Fibroblast of pulmonary artery (primary cell): ENCODE data around the gene CEP104.
"Not testable (repeated sequence)": the region's sequence is repeated elsewhere in the genome, so short reads cannot be mapped to it uniquely, and the experiment has no call there.

Experiments
- DNase-seq: peaks from one replicate; pipeline ENCODE4 v3.0.0-alpha.2; 2010; ENCODE audit warnings: low read depth
- H3K4me3 ChIP-seq: replicated peaks from 2 replicates; pipeline ENCODE4 v1.5.1; 2011; ENCODE audit warnings: low read depth, mild to moderate bottlenecking, control low read depth, low read length, moderate library complexity
- TF ChIP-seq, protein P1 (sequence below): IDR thresholded peaks from 2 replicates; pipeline ENCODE4 v1.5.1; 2011; ENCODE audit warnings: mild to moderate bottlenecking, control low read depth, low read length, inconsistent platforms; ENCODE audit errors: missing control alignments

CEP104 gene

DNA sequence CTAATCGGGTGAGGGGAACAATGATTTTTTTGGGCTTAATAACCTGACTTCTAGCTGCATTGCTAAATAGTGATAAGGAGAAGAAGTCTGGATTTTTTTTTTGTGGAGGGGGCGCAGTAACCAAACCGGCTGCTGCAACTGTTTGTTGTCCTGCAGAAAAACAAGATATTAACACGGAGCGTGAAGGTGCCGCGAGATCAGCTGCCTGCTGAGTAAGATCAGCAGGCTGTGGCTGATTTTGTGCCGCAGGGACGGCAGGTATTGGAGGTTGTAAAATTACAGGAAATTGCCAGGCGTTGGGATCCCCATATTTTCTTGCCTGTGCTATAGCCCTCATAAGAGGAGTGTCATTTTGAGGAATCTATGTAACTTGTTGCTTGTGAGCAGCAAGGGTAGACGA is 52.0 kb downstream of the CEP104 start:
- no peak overlapping the region for H3K4me3 ChIP-seq
- no peak for DNase-seq

DNA sequence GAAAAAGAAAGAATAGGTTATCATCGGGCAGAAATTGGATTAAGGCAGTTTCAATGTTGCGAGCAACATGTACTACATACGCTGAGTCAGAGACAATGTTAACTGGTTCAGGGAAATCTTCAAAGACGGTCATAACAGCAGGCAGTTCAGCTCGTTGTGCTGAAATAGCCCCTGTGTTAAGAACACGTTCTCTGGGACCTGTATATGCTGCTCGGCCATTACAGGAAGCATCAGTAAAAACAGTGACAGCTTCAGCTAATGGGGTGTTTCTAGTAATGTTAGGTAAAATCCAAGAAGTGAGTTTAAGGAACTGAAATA is 52.4 kb downstream of the CEP104 start:
- H3K4me3 ChIP-seq: peak overlapping the region; percentile 6
- DNase-seq: peak; percentile 29

More for the DNA sequence above, 52.0 kb downstream of the CEP104 start:
- TF ChIP-seq, protein P1, sequence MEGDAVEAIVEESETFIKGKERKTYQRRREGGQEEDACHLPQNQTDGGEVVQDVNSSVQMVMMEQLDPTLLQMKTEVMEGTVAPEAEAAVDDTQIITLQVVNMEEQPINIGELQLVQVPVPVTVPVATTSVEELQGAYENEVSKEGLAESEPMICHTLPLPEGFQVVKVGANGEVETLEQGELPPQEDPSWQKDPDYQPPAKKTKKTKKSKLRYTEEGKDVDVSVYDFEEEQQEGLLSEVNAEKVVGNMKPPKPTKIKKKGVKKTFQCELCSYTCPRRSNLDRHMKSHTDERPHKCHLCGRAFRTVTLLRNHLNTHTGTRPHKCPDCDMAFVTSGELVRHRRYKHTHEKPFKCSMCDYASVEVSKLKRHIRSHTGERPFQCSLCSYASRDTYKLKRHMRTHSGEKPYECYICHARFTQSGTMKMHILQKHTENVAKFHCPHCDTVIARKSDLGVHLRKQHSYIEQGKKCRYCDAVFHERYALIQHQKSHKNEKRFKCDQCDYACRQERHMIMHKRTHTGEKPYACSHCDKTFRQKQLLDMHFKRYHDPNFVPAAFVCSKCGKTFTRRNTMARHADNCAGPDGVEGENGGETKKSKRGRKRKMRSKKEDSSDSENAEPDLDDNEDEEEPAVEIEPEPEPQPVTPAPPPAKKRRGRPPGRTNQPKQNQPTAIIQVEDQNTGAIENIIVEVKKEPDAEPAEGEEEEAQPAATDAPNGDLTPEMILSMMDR: no peak

DNA sequence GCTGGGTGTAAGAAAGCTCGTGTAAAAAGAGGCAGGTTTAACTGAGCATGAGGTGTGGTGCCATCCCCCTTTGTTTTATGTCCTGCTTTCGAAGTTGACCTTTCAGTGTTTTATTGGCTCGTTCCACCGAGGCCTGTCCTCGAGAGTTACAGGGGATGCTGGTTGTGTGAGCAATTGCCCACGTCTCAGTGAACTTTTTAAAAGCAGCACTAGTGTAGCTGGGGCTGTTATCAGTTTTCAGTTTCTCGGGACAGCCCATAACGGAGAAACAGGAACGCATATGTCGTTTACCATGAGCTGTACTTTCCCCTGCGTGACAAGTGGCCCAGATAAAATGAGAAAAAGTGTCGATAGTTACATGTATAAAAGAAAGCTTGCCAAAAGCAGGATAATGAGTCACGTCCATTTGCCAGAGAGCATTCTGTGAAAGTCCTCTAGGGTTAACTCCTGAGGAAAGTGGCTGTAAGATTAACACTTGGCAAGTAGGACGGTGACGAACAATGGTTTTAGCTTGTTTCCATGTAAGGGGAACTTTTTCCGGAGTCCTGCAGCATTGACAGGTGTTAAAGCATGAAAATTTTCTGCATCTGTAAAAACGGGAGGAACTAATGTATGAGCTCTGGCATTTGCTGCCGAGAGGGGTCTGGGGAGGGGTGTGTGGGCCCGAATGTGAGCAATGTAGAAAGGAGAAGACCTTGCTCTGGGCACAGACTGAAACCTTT is 52.9 kb downstream of the CEP104 start:
- TF ChIP-seq, protein P1: no peak
- peak; percentile 38 for DNase-seq
- H3K4me3 ChIP-seq: peak overlapping the region; percentile 6

DNA sequence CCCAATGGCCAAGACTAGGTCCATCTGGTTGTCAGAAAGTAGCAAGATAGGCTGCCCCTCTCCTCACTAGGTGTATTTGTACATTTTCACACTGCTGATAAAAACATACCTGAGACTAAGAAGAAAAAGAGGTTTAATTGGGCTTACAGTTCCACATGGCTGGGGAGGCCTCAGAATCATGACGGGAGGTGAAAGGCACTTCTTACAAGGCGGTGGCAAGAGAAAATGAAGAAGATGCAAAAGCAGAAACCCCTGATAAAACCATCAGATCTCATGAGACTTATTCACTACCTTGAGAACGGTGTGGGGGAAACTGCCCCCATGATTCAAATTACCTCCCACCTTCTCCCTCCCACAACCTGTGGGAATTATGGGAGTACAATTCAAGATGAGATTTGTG is 56.2 kb downstream of the CEP104 start:
- not testable (repeated sequence) for DNase-seq, H3K4me3 ChIP-seq

DNA sequence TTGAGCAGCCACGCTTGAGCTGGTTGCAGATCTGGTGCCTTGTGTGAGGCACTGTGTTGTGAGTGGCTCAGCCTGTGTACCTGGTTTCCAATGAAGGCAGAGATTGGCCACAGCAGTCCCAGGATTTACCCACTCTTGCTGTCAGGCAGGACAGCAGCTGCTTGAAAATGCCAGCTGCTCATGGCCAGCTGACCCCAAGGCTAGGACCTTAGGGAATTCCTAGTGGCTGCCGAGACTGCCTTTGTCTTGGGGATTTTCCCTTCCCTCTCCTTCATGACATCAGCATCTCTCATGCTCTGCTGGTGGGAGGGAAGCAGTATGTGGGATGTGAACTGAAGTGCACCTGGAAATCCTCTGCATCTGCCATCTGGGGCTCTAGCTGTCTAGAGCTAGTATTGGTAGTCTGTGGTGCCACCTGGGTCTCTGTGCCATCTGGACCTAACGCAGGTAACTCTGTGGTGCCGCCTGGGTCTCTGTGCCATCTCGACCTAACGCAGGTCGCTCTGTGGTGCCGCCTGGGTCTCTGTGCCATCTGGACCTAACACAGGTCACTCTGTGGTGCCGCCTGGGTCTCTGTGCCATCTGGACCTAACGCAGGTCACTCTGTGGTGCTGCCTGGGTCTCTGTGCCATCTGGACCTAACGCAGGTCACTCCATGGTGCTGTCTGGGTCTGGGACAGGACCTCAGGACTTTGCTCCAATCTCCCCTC is 56.9 kb downstream of the CEP104 start:
- DNase-seq: no peak
- no peak overlapping the region for H3K4me3 ChIP-seq
- TF ChIP-seq, protein P1: no peak

DNA sequence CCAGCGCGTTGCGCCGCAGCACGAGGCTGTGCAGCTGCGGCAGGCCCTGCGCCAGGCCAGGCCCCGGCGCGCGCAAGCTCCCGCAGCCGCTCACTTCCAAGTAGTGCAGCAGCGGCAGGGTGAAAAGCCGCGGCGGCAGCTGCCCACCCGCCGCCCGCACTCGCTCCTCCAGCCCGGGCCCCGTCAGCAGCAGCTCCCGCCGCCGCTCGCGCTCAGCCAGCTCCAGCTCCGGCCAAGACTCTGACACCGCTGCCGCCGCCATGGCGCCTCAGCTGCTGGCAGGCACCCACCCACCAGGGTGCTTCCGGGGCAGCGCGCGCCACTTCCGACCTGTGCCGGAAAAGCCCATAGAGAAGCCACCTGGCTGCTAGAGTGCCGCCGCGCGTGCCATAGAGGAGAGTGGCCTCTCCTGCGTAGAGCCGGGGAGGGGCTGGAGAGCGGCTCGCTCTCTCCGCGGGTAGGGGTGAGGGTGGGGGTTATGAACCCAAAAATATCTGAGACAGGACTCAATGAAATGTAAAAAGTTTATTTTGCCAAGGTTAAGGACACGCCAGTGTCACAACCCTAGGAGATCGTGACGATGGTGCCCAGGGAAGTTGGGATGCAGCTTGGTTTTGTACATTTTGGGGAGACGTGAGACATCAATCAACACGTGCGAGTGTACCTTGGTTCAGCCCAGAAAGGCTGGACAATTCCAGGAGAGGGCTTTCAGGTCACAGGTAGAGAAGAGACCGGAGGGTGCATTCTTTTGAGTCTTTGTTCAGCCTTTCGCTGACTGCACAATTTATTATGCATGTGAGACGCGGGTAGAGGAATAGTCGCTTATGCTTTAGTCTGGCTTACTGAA is 60.6 kb downstream of the CEP104 start, which contains the start of gene LRRC47:
TSS of gene LRRC47 (minus strand) at position 284 of the 847 bp plus-strand sequence. CDS start at position 262, 22 bp downstream.
- TF ChIP-seq, protein P1: no peak
- DNase-seq: peak; percentile 93
- H3K4me3 ChIP-seq: peak within 1 kb of the TSS; percentile 78

DNA sequence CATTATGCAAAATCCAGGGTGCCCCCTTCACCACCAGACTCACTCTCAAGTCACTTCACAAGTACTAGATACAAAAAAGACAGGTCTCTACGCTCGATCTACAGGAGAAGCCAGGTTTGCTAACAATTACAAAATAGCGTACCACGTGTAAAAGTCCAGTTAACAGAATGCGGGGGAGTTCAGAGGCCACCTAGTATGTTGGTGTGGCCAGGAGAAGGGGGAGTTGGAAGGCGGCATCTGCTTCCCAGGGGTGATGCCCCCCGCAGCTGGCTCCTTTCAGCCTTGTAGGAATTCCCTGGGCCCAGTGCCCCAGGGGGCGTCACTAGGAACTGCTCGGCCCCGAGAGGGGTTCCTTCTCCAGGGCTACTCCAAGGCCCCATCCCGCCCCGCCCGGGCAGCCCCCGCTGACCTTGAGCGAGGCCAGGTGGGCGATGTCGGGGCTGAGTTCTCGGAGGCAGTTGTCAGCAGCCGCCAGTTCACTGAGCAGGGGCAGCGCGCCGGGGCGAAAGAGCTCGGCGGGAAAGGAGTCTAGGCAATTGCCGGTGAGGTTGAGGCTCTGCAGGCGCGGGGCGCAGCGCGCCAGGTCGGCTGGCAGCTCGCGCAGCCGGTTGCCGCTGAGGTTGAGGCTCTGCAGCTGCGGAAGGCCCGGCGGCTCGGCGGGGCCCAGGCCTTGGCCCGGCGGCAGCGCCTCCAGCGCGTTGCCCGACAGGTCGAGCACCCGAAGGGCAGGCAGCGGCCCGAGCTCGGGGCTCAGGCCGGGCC is 61.4 kb downstream of the CEP104 start:
- TF ChIP-seq, protein P1: no peak
- peak overlapping the region; percentile 78 for H3K4me3 ChIP-seq
- no peak for DNase-seq
